ENCODE results near the gene IL21.
"Not testable (repeated sequence)": the region's sequence is repeated elsewhere in the genome, so short reads cannot be mapped to it uniquely, and the experiment has no call there.

IL21 gene

DNA sequence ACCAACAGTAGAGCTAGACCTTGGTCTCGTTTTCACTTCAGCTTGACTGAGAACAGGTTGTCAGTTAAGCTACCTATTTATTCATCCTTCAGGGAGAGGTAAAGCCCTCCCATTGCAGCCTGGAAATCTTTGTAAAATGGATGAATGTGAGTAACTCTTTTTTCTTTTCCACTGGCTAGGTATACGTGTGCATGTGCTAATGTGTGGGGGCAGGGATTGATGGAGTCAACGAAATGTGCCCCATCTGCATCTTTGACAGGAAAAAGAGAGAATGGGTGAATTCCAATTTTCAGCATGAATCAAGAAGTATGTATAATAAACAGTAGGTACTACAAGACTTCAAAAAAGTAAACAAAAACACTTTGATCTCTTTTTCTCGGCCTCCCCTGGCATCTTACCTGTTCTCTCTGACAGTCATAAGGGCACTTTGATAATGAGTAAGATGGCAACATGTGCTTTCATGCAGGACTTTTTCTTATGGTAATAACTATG is at the start of gene IL21:
IL21 (minus strand) TSS at position 51 of the 492 bp plus-strand sequence. CDS start 55 bp downstream, outside the sequence.
- no peak for DNase-seq (ENCODE audit: low read depth)

DNA sequence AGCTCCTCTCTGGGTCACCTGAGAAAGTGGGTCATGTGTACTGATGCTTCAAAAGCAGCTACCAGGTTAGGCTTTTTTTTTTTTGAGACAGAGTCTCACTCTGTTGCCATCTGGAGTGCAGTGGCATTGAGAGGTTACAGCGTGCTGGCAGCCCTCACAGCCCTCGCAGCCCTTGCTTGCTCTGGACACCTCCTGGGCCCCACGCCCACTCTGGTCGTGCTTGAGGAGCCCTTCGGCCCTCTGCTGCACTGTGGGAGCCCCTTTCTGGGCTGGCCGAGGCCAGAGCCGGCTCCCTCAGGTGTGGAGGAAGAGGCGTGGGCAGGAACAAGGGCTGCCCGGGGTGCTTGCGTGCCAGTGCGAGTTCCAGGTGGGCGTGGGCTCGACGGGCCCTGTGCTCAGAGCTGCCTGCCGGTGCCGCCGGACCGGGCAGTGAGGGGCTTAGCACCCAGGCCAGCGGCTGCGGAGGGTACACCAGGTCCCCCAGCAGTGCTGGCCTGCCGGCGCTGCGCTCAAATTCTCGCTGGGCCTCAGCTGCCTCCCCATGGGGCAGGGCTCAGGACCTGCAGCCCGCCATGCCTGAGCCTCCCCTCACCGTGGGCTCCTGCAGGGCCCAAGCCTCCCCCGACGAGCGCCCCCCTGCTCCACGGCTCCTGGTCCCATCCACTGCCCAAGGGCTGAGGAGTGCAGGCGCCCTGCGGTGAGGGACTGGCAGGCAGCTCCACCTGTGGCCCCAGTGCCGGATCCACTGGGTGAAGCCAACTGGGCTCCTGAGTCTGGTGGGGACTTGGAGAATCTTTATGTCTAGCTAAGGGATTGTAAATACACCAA is 49.3 kb upstream of the IL21 start:
- no peak for DNase-seq (ENCODE audit: low read depth)

DNA sequence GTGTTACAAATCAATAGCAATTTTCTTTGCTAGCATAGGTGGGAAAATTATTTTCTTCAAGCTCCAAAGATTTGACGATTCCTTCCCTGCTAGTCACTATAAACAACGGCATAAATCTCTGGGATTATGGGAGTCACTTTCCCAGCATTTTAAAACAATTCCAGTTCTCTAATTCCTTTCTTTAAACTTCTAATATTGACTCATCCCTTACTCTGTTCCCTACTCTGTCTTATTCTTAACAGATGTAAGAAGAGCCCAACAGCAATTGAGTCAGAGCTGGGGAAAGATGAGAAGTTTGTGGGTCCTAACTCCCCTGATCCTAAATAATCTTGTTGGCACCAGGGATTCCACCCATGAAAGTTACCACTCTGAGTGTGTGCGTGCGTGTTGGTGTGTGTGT is 47.4 kb upstream of the IL21 start:
- no peak for DNase-seq (ENCODE audit: low read depth)

DNA sequence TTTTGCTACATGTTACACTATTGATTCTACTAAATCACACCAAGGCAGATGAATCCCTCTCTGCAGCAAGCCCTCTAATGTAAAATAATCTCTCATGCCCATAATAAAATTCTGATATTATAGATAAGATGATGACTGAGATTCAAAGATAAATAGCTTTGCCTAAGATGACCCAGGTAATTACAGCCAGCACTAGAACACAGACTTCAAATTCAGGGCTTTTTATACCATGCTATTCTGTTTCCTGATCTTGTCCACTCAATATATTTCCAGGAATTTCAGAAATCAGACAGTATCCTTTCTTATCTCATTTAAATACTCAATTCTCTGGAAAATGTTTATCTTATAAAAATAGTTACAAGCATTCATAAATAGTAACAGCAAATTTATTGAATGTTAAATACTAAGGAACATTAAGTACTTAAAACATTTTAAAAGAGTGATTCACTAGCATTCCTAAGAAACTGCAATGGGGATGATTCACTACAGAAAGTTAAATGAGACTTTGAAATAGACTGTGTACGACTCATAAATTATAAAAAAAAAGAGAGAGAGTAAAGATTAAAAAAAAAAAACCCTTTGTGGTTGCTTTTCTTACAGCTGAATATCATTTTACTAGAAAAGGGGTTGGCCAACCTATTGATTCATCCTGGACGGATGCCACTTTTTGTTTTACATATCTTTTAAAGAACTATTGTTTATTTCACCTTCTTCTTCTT is 45.8 kb upstream of the IL21 start:
- DNase-seq (ENCODE audit: low read depth) = no peak

DNA sequence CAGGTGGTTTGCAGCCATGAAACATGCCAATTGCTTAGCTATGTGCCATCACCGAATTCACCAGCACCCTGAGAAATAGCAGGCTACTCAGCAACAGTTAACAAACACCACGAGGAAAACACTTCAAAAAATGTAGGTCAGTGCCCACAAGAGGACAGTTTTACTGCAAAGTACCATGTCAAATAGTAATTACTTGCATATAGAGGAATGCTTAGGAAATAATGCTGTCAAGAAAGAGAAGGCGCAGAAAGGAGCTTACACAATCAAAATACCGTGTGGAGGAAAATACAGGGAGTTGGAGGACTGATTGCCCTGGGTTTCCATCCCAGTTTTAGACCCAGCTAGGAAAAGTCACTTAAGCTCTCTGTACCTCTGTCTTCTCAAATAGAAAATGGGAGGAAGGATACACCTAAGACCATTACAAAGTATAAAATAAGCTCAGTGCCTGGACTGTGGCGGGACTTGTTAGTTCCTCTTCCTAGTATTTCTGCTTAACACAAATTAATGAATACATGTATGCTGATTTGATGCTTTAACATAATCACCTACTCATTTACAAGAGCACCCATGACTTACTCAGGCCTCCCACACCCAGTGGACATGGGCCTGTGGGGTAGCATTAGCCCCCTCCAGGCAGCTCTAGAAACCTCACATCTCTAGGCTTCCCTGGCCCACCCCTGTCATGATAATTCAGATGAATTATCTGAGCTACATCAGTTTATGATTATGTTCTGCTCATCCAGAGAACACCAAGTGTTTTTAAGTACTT is 44.5 kb upstream of the IL21 start:
- DNase-seq (ENCODE audit: low read depth) = no peak

DNA sequence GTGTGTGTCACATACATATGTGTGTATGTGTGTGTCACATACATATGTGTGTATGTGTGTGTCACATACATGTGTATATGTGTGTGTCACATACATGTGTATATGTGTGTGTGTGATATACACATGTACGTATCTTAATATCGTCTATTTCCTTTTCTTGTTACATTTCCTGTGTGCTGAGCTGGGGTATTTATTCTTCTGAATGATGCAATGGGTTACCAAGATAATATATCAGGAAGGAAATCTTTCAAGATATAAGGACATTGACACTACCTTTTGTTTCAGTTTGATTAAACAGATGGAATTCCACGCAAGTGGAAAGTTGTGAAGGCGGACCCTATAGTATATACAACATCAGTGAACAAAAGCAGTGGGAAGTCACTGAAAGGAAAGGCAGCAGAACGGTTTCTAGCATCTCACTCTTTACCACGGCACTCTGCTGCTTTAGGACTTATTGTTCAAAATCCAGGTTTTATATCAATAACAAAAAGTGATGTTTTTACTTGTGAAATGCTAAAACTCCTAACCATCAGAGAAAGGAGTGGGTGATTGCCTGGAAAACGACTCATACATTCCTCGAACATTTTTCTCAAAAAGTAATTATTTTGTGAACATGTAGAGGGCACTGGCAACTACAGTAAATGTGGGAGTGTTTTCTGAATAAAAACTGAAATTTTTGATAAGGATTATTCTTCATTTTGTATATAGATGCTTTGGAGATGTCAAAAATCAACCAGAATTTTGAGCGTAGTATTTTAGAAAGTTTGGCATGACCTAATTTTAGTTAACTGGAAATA is 43.1 kb upstream of the IL21 start:
- DNase-seq (ENCODE audit: low read depth) = no peak

DNA sequence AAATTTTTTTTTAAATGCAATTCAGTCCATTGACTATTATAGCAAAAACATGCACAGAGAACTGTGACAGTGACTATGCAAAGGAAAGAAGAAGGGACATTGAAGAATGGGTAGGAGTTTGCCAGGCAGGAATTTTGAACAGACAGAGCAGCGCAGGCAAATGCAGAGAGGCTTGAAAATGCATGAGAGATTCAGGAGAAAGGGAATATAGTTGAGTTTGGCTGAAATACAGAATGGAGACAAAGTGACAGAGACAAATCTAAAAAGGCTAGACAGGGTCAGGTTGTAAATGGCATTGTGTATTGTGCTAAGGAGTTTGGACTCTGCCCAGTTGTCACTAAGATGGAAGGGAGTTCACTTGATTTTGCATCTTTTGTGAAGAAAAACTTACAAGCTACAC is 42.4 kb upstream of the IL21 start:
- DNase-seq (ENCODE audit: low read depth) = no peak

DNA sequence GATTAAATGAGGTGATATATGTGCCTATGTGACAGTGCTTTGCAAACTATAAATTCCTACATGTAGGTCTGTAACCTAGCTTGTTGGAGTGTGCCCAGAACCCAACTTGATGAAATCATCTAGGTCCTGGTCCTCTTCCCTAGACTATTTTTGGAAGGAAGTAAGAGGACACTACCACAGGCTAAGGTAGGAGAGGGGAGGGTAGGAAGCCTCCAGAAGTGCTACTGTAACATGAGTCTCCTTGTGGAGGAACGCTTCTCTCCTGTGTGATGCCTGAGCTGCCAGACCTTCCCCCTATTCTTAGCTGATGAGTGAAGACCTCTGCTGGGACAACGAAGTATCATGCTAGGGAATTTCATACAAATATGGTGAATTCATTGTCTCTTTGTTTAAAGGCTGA is 41.8 kb upstream of the IL21 start:
- DNase-seq (ENCODE audit: low read depth) = no peak

DNA sequence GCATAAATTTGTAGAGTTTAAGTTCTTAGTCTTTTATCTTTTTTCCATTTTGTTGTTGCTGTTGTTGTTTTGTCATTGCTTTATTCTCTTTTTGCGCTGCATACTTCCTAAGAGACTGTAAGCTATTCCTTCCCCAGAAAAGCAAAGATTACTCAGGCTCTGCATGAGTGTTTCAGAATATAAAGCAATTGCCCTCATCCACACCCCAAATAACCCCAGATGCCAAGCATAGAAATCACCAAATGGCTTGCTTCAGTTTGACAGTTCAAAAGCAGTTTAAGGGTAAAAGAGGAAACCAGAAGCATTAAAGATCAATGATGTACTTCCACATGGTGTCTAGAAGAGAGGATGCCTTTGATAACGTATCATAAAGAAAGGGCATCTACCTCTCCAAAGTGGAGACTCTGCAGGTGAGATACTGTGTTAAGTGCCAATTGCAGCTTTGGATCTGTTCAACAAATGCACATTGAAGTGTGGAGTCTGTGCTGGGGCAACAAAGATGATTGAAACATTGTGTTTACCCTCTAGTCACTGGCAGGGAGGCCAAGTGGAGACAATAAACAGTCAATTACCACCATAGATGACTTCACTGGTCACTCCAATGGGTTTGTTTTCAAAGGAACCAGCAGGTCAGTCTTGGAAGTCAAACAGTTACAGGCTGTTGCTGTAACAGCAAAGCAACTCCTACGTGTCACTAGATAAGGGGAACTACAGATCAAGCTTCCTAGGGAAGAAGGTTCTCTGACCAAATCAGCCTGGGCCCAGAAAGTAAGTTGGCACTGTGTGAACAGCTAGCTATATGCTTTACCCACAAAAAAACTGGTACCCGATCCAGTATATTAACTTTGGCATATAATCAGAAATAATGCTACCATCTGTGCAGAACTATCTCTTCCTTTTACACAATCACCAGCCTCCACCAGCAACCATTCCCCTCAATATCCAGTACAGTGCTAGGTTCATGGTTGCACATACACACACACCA is 40.6 kb upstream of the IL21 start:
- no peak for DNase-seq (ENCODE audit: low read depth)

DNA sequence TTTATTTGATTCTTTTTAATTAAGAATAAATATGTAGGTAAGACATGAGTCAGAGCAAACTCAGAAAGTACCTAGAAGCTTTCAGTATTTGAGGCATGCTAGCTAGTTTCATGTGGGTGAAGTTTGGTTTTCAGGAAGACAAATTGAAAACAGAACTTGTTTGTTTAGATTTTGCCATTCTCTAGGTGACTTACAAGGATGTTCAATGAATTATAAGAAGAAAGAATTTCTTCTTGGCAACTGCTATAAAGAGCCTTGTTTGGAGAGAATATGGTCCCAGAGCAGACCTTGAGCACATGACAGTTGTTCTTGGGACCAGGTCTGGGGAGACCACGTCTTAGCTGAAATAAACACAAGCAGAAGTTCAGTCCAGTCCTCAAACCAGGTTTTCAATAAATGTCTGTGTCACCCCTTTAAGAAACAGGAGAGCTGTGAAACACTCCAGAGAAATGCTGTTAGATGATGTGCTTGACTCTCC is 38.0 kb upstream of the IL21 start:
- DNase-seq (ENCODE audit: low read depth) = no peak

DNA sequence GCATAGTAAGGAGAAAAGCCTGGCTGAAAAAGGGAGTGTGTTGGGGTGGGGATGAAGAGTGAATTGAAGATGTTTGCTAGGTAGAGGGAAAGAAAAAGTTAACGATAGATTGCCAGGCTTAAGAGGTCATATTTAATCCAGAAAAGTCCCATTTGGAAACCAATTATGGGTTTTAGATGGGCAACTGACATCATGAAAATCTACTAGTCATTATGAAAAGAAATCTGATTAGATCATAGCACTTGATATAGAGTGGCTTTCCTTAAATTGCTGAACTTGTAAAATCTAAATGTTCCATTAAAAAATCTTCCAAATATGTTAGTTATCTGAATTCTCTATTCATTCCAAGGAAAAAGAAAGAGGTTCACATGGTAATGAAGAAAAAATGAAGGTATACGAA is 37.5 kb upstream of the IL21 start:
- no peak for DNase-seq (ENCODE audit: low read depth)

DNA sequence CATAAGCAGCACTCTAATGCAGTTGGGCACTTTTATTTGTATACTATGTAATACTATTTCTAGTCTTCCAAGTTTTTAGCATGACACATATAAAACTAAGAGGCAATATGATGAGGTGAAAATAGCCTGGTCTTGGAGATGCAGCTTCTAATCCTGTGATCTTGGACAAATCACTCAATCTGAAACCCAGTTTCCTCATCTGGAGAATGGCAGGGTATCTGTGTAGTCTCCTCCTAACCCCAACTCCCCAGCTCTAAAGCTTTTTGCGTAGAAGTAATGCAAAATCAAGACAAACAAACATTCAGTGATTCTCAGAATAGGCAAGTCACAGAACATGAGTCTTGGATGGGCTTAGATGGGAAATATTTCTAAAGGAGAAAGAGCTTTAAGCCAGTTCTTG is 36.7 kb upstream of the IL21 start:
- DNase-seq (ENCODE audit: low read depth) = no peak

DNA sequence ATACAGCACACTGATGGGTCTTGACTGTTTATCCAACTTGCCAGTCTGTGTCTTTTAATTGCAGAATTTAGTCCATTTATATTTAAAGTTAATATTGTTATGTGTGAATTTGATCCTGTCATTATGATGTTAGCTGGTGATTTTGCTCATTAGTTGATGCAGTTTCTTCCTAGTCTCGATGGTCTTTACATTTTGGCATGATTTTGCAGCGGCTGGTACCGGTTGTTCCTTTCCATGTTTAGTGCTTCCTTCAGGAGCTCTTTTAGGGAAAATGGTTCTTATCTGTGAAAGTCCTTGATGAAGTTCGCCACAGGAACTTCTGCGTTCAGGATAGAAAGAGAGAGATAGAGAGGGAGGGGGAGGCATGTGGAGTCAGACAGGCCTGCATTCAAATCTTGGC is 35.7 kb upstream of the IL21 start:
- DNase-seq (ENCODE audit: low read depth) = not testable (repeated sequence)

DNA sequence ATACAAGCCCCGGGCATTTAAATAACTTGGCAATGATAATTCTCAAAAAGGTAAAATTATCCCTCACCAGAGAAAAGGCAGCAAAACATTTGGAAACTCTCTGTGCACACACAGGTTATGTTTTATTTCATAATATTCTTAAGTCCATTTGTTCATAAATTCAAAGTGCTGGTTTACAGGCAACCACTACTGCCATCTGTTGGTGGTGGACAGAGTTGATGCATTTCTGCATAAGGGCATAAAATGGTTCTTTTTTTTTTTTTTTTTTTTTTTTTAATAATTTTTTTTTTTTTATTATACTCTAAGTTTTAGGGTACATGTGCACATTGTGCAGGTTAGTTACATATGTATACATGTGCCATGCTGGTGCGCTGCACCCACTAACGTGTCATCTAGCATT is 31.5 kb upstream of the IL21 start:
- DNase-seq (ENCODE audit: low read depth) = no peak

DNA sequence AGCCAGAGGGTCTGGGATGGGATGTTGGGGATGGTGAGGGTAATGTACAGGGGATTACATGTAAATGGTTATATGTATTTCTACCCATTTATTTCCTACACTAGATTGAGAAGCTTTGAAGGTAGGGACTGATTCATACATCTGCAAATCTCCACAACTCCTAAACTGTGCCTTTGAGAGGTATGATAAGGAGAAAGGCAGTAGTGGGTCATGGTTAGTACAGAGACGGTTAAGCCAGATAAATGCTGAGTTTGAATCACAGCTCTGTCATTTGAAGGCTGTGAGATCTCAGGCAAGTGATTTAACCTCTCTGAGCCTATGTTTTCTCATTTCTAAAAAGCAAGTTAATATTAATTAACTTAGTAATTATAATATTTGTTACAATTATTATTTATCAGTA is 29.3 kb upstream of the IL21 start:
- no peak for DNase-seq (ENCODE audit: low read depth)

DNA sequence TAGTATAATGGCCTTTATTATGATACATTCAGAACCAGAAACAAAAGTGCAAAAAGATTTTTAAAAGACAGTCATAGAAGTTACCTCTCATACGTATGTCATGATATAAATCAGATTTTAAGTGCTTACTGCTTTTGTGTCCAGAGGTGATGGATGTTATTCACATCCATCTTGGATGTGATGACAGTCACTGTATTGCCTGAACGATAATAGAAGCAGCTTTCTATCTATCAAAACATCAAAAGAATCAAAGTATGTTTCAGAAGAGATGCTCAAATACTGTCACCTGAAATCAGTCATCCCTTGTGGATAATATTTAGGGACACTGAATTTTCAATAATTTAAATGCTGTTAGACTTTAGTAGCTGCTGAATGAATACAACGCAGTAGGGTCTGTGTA is 26.8 kb upstream of the IL21 start:
- DNase-seq (ENCODE audit: low read depth) = no peak

DNA sequence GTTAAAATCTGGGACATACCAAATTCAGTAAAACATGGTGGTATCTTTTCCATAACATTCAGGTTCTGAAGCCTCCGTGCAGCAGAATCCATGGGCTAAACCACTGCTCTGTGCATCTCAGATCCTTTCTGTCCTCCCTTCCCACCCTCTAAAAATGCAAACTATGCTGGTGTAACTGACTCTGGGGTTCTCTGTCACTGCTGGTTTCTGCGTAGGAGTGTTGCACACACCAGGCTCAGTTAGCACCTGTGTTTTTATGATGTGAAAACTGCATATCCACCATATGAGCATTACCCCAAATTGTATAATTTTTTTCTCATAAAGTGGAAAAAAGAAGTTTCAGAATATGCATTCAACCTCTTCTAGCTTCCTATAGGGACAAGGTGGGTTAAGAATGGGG is 22.4 kb upstream of the IL21 start:
- DNase-seq (ENCODE audit: low read depth) = no peak

DNA sequence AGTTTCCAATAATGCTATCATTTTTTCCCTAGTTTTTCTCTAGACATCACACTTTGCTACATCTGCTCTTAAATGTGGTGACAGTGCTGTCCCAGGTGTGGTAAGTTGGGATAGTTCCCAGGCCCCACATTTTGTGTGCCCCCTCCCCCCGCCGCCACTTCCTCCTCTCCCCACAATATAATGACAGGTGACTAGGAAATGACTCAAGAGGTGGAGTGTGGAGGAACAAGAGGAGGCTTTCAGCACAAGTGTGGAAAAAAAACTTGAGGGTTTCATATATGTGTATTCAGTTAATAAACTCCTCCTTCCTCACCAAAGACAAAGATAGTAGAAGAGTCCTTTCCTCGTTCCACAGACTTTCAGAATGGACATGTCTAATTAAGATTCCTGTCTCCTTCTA is 18.3 kb upstream of the IL21 start:
- DNase-seq (ENCODE audit: low read depth) = no peak

DNA sequence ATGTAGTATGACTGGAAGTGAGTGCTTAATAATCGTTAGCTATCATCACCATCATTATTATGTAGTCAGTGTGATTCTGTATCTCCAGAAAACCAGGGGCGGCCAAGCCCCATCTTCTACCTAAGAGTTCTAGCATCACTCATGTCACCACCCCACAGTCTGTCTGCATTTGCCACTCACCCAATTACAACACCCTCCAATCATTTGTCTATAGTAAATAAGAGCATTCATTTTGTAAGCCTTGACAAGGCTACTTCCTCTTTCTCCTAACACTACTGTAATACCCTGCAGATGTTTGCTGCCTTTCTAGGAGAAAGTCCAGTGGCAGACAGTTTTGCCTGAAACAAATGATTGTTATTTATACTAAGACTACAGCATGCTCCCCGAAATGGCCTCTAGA is 15.8 kb upstream of the IL21 start:
- no peak for DNase-seq (ENCODE audit: low read depth)

DNA sequence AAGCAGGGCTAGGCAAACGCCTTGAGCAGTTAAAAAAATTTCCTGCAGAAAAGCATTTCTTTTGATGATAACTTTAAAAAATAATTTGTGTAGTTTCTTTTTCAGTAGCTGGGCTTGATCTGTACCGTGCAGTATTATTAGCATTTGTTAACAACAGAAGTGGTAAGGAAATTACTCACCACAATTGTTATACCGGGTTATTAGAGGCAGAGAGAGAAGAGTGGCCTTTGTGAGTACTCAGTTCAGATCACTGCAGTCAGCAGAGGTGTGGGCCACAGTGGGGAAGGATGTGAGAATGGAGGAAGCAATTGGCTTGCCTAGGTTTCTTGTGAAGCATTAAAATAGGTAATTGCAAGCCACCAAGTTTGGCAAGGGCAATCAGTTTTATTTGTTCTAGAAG is 14.3 kb upstream of the IL21 start:
- DNase-seq (ENCODE audit: low read depth) = no peak

DNA sequence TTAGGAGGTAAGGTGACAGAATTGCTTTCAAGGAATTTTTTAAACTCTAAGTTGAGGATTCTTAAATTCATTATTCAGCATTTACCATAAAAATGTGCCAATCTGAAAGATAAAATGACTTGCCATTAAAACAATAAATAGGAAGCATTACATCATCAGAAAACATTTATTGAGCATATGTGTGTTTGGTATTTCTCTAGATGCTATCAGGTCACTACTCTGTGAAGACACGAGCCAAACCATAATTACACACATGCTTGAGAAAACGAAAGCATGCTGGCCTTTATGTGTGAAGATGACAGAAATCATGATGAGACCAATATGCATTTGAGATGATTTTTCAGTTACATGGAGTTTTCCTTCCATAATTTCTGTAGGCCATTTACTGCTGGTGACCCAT is 12.3 kb upstream of the IL21 start:
- no peak for DNase-seq (ENCODE audit: low read depth)

Measured in activated gamma-delta T cell treated with anti-CD3 and anti-CD28 coated beads, Interleukin-2, amount 50 U/mL, for 16 hours (primary cell).